ENCODE measurements around the gene LSAMP. TPM values are rescaled to one million over a fixed set of nuclear protein-coding genes. Genes with fewer than 3 reads are reported as not detected.

LSAMP gene
- total RNA-seq, 1 experiment from 2014 or later, result 0.90 TPM

DNA sequence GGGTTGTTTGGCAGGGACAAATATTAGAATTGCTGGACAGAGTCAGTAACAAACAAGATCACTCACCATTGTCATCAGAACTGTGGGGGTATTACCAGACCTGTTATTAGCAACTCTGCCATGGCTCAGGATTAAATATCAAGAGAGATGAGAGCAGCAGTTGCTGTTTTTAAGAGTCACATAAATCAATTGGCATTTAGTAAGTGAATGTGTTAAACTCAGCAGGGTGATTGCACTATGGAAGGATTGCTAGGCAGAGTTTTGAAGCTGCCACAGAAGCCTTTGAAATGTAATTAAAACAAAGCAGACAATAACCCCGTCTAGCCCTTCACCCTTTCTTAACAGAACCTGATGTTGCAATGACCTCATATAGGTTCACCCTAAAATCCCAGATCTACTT lies 583.2 kb downstream of the LSAMP start:
- Histone ChIP-seq H2AK5ac (ENCODE audit: insufficient read length, low read length) (no peak overlapping the region), H3K23me2 (ENCODE audit: insufficient read length, low read depth, low read length, poor library complexity, severe bottlenecking) (no peaks in the 10 kb centered on the region), H4K91ac (ENCODE audit: insufficient read length, low read depth, low read length) (no peak overlapping the region), H3K4me2 (ENCODE audit: insufficient read depth, insufficient read length, low read length) (no peak overlapping the region), H2BK5ac (ENCODE audit: insufficient read length, low read length) (no peak overlapping the region), H3K27me3 (ENCODE audit: insufficient read depth, low read length) (no peaks in the 10 kb centered on the region; the same call in 1 of the 2 replicates), H4K5ac (ENCODE audit: insufficient read length, low read depth, low read length) (no peak overlapping the region), H3K18ac (ENCODE audit: insufficient read length, low read depth, low read length) (no peak overlapping the region), H3K27ac (ENCODE audit: insufficient read length, low read depth, low read length) (no peak overlapping the region), H3K14ac (ENCODE audit: insufficient read depth, low read length) (no peak overlapping the region), H2AFZ (ENCODE audit: low read length) (no peak overlapping the region), H2BK12ac (ENCODE audit: insufficient read length, low read depth, low read length) (no peak overlapping the region), H3K79me2 (ENCODE audit: insufficient read depth, low read length) (no peaks in the 10 kb centered on the region), H2BK120ac (ENCODE audit: low read depth, low read length, poor library complexity, severe bottlenecking) (no peak overlapping the region), H2BK20ac (ENCODE audit: low read depth, low read length, poor library complexity, severe bottlenecking) (no peak overlapping the region), H4K8ac (replicated peaks; ENCODE audit: insufficient read length, low read depth, low read length) (no peak overlapping the region), H3T11ph (ENCODE audit: low read length) (no peak overlapping the region), H3K79me1 (ENCODE audit: insufficient read depth, low read depth, low read length, poor library complexity, severe bottlenecking) (no peaks in the 10 kb centered on the region), H2BK15ac (ENCODE audit: low read depth, low read length) (no peak overlapping the region), H3K56ac (ENCODE audit: insufficient read length, low read depth, low read length) (no peak overlapping the region), H3K23ac (ENCODE audit: insufficient read length, low read depth, low read length) (no peak overlapping the region), H3K9me3 (ENCODE audit: control insufficient read depth, low read depth, low read length) (no peaks in the 10 kb centered on the region), H3K9ac (ENCODE audit: extremely low read depth, insufficient read length, low read length) (no peak overlapping the region), H3K4me1 (ENCODE audit: insufficient read depth, low read length) (peaks cover 16% of the 10 kb centered on the region; the same call in 1 of the 2 replicates), H4K20me1 (ENCODE audit: control insufficient read depth, insufficient read depth, insufficient read length) (no peaks in the 10 kb centered on the region), H3K4ac (ENCODE audit: low read depth, low read length) (no peak overlapping the region)
- Mint-ChIP-seq H3K27ac (no peak overlapping the region), H3K27me3 (ENCODE audit: low read depth) (peaks cover 13% of the 10 kb centered on the region), H3K36me3 (ENCODE audit: insufficient read depth in 1 of 3, low read depth in 3 of 3) (no peaks in the 10 kb centered on the region), H3K4me3 (peak overlapping the region in 1 of 2 experiments; percentile 14; a peak in 1 of 5 replicates), H3K4me1 (peaks cover 73 to 76% of the 10 kb centered on the region in 2 experiments), H3K9me3 (no peaks in the 10 kb centered on the region)
- TF ChIP-seq, protein P1, sequence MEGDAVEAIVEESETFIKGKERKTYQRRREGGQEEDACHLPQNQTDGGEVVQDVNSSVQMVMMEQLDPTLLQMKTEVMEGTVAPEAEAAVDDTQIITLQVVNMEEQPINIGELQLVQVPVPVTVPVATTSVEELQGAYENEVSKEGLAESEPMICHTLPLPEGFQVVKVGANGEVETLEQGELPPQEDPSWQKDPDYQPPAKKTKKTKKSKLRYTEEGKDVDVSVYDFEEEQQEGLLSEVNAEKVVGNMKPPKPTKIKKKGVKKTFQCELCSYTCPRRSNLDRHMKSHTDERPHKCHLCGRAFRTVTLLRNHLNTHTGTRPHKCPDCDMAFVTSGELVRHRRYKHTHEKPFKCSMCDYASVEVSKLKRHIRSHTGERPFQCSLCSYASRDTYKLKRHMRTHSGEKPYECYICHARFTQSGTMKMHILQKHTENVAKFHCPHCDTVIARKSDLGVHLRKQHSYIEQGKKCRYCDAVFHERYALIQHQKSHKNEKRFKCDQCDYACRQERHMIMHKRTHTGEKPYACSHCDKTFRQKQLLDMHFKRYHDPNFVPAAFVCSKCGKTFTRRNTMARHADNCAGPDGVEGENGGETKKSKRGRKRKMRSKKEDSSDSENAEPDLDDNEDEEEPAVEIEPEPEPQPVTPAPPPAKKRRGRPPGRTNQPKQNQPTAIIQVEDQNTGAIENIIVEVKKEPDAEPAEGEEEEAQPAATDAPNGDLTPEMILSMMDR (conservative IDR thresholded peaks at IDR 0.05), result no peak
- no CpG with 5 or more reads among the region's 1 CpG for WGBS (ENCODE audit: extremely low coverage, insufficient read length, low lambda C conversion rate)
- no peak for DNase-seq
